WTC11 (cell line): ENCODE results near the gene ARHGEF35. TPM values are rescaled to one million over a fixed set of nuclear protein-coding genes. Genes with fewer than 3 reads are reported as not detected.

Experiments
- ATAC-seq: fragments of 200-7000 bp; cut with Tn5 transposase; 2 replicates; pipeline ENCODE4 v1.10.0; 2021; ENCODE audit warnings: mild to moderate bottlenecking, moderate library complexity
- CTCF ChIA-PET: fragments of 300-600 bp; sonication (Branson Sonifier 250); formaldehyde crosslinking; loops from one replicate; lab custom pipeline; 2021; ENCODE audit warnings: antibody characterized with exemption; lab: Charles Lee
- POLR2A ChIA-PET: fragments of 350-600 bp; sonication (Branson Sonifier 250); formaldehyde crosslinking; loops from one replicate; lab custom pipeline; 2021; ENCODE audit warnings: antibody characterized with exemption; lab: Charles Lee
- DNase-seq: peaks from one replicate; pipeline ENCODE4 v3.0.0; 2021; ENCODE audit warnings: low spot score
- H3K27ac Mint-ChIP-seq: 2 replicates; pipeline ENCODE4 v1.8.0; 2021; ENCODE audit warnings: mixed read lengths
- H3K27me3 Mint-ChIP-seq: 2 replicates; pipeline ENCODE4 v1.8.0; 2021; ENCODE audit warnings: low read depth, mild to moderate bottlenecking, moderate library complexity, mixed read lengths
- H3K36me3 Mint-ChIP-seq: 2 replicates; pipeline ENCODE4 v1.8.0; 2021; ENCODE audit warnings: mixed read lengths
- H3K4me1 Mint-ChIP-seq: 2 replicates; pipeline ENCODE4 v1.8.0; 2022; ENCODE audit warnings: mixed read lengths
- H3K4me3 Mint-ChIP-seq: 2 replicates; pipeline ENCODE4 v1.8.0; 2021; ENCODE audit warnings: mild to moderate bottlenecking, moderate library complexity, mixed read lengths
- H3K9me3 Mint-ChIP-seq: 2 replicates; pipeline ENCODE4 v1.8.0; 2021; ENCODE audit warnings: mixed read lengths
- E2F1 ChIP-seq: sonication (generic); formaldehyde crosslinking; IDR thresholded peaks from 2 replicates; pipeline ENCODE4 v1.8.0; 2022; ENCODE audit warnings: mild to moderate bottlenecking, missing genetic modification reagents
- ELF4 ChIP-seq: sonication (generic); formaldehyde crosslinking; IDR thresholded peaks from 2 replicates; pipeline ENCODE4 v1.8.1; 2022; ENCODE audit warnings: low read depth, mild to moderate bottlenecking, moderate library complexity, missing genetic modification reagents
- ESRRA ChIP-seq: sonication (generic); formaldehyde crosslinking; IDR thresholded peaks from 2 replicates; pipeline ENCODE4 v1.8.1; 2022; ENCODE audit warnings: mild to moderate bottlenecking, missing genetic modification reagents, borderline replicate concordance
- ETV6 ChIP-seq: sonication (generic); formaldehyde crosslinking; IDR thresholded peaks from 2 replicates; pipeline ENCODE4 v1.8.1; 2022; ENCODE audit warnings: mild to moderate bottlenecking, missing genetic modification reagents
- GABPB1 ChIP-seq: sonication (generic); formaldehyde crosslinking; IDR thresholded peaks from 2 replicates; pipeline ENCODE4 v1.8.1; 2023; ENCODE audit warnings: mild to moderate bottlenecking, missing genetic modification reagents
- HMGXB4 ChIP-seq: sonication (generic); formaldehyde crosslinking; IDR thresholded peaks from 2 replicates; pipeline ENCODE4 v1.8.1; 2023; ENCODE audit warnings: mild to moderate bottlenecking, moderate library complexity, missing genetic modification reagents
- IRF2 ChIP-seq: sonication (generic); formaldehyde crosslinking; IDR thresholded peaks from 2 replicates; pipeline ENCODE4 v1.8.0; 2022; ENCODE audit warnings: low read depth, missing genetic modification reagents, borderline replicate concordance
- JUN ChIP-seq: sonication (generic); formaldehyde crosslinking; IDR thresholded peaks from 2 replicates; pipeline ENCODE4 v1.8.0; 2023; ENCODE audit warnings: mild to moderate bottlenecking, missing genetic modification reagents
- MYBL2 ChIP-seq: sonication (generic); formaldehyde crosslinking; IDR thresholded peaks from 2 replicates; pipeline ENCODE4 v1.8.1; 2023; ENCODE audit warnings: mild to moderate bottlenecking, moderate library complexity, missing genetic modification reagents
- NFE2L1 ChIP-seq: sonication (generic); formaldehyde crosslinking; IDR thresholded peaks from 2 replicates; pipeline ENCODE4 v1.8.1; 2023; ENCODE audit warnings: missing genetic modification reagents
- SMAD4 ChIP-seq: sonication (generic); formaldehyde crosslinking; IDR thresholded peaks from 2 replicates; pipeline ENCODE4 v1.8.0; 2022; ENCODE audit warnings: mild to moderate bottlenecking, missing genetic modification reagents
- ZBTB21 ChIP-seq: sonication (generic); formaldehyde crosslinking; IDR thresholded peaks from 2 replicates; pipeline ENCODE4 v1.8.1; 2023; ENCODE audit warnings: mild to moderate bottlenecking, missing genetic modification reagents, borderline replicate concordance
- ZMAT4 ChIP-seq: fragments of 250-450 bp; sonication (Bioruptor Pico); IDR thresholded peaks from 2 replicates; pipeline ENCODE4 v1.9.0; 2021; ENCODE audit warnings: mild to moderate bottlenecking
- ZNF121 ChIP-seq: sonication (generic); formaldehyde crosslinking; IDR thresholded peaks from 2 replicates; pipeline ENCODE4 v1.8.0; 2023; ENCODE audit warnings: missing genetic modification reagents
- ZNF281 ChIP-seq: sonication (generic); formaldehyde crosslinking; IDR thresholded peaks from 2 replicates; pipeline ENCODE4 v1.8.0; 2023; ENCODE audit warnings: mild to moderate bottlenecking, missing genetic modification reagents
- ZNF317 ChIP-seq: sonication (generic); formaldehyde crosslinking; IDR thresholded peaks from 2 replicates; pipeline ENCODE4 v1.8.1; 2023; ENCODE audit warnings: low read depth, mild to moderate bottlenecking, moderate library complexity, missing genetic modification reagents, borderline replicate concordance
- ZNF396 ChIP-seq: fragments of 250-450 bp; sonication (Bioruptor Pico); IDR thresholded peaks from 2 replicates; pipeline ENCODE4 v1.8.0; 2021; ENCODE audit warnings: mild to moderate bottlenecking, moderate library complexity, borderline replicate concordance
- ZNF425 ChIP-seq: fragments of 250-450 bp; sonication (Bioruptor Pico); conservative IDR thresholded peaks from 2 replicates; pipeline ENCODE4 v1.9.0; 2021; ENCODE audit warnings: mild to moderate bottlenecking
- ZNF512 ChIP-seq: sonication (generic); formaldehyde crosslinking; IDR thresholded peaks from 2 replicates; pipeline ENCODE4 v1.8.1; 2022; ENCODE audit warnings: missing genetic modification reagents, borderline replicate concordance
- ZNF671 ChIP-seq: fragments of 250-450 bp; sonication (Bioruptor Pico); IDR thresholded peaks from 2 replicates; pipeline ENCODE4 v1.8.0; 2021; ENCODE audit warnings: mild to moderate bottlenecking
- total RNA-seq: library from RNA; stranded (reverse); gene quantifications from 3 replicates; pipeline ENCODE4 v1.2.3, GENCODE V29; 2021

Gene ARHGEF35
- total RNA-seq, 1 experiment from 2014 or later, result 28.1 TPM

GRCh38 chr7:144142187-144142586, 53.4 kb downstream of the ARHGEF35 start (continued):
- TF ChIP-seq ZNF281 (no peak), ESRRA (CRISPR knock-in tag) (no peak), GABPB1 (CRISPR knock-in tag) (no peak), NFE2L1 (CRISPR knock-in tag) (no peak), ZMAT4 (no peak)

GRCh38 chr7:144137501-144137900, 58.1 kb downstream of the ARHGEF35 start:
- ChIA-PET POLR2A (no interaction called here), CTCF (interaction anchor here (2.2 kb wide), 1 partner anchor 10 kb away, joined by 12 read pairs; no protein-coding TSS in a partner anchor)
- no peaks in the 10 kb centered on the region; the same call in 1 of the 2 replicates for H3K27me3 Mint-ChIP-seq
- H3K36me3 Mint-ChIP-seq, result 0 out of 2 replicates have a peak, but pooled peaks cover 3% of the 10 kb centered on the region
- peaks cover 17% of the 10 kb centered on the region for H3K9me3 Mint-ChIP-seq
- DNase-seq (no peak), ATAC-seq (no peak)
- H3K4me3 Mint-ChIP-seq, result no peak overlapping the region
- H3K4me1 Mint-ChIP-seq, result 0 out of 2 replicates have a peak, but pooled peaks cover 2% of the 10 kb centered on the region
- TF ChIP-seq HMGXB4, result no peak
- no peak for TF ChIP-seq IRF2 (CRISPR knock-in tag)
- TF ChIP-seq ETV6 (CRISPR knock-in tag), result no peak
- no peak for TF ChIP-seq ZNF317 (CRISPR knock-in tag)
- no peak for TF ChIP-seq ZNF671
- TF ChIP-seq MYBL2 (CRISPR knock-in tag), result no peak
- TF ChIP-seq ZNF121, result no peak
- TF ChIP-seq E2F1 (CRISPR knock-in tag), result no peak
- no peak for TF ChIP-seq SMAD4 (CRISPR knock-in tag)
- TF ChIP-seq ZNF512, result no peak
- no peak for TF ChIP-seq JUN (CRISPR knock-in tag)
- TF ChIP-seq ELF4, result no peak
- no peak for TF ChIP-seq ZNF425 (CRISPR knock-in tag)
- no peak for TF ChIP-seq ZNF396 (CRISPR knock-in tag)
- TF ChIP-seq ZBTB21 (CRISPR knock-in tag), result no peak
- H3K27ac Mint-ChIP-seq, result no peak overlapping the region

Other genes with a start within 250 kb of the ARHGEF35 start
- not detected in 3 replicates for gene OR2F1, start 241.0 kb downstream of the ARHGEF35 start, total RNA-seq
- gene OR6B1, start 195.5 kb downstream of the ARHGEF35 start, total RNA-seq, result not detected in 3 replicates
- gene OR2A5, start 146.9 kb downstream of the ARHGEF35 start, total RNA-seq, result not detected in 3 replicates
- not detected in 3 replicates for gene OR2A25, start 126.0 kb downstream of the ARHGEF35 start, total RNA-seq
- not detected in 3 replicates for gene OR2A12, start 109.6 kb downstream of the ARHGEF35 start, total RNA-seq
- gene OR2A2, start 86.2 kb downstream of the ARHGEF35 start, total RNA-seq, result not detected in 3 replicates
- not detected in 3 replicates for gene OR2A14, start 72.7 kb downstream of the ARHGEF35 start, total RNA-seq
- gene CTAGE4, start 12.4 kb downstream of the ARHGEF35 start, total RNA-seq, result 18.3 to 23.3 TPM (median 20.9 TPM) in 3 replicates
- 0.20 to 0.37 TPM (median 0.27 TPM) in 3 replicates for gene OR2A42, start 43.8 kb upstream of the ARHGEF35 start, total RNA-seq
- 6.3 to 9.9 TPM (median 9.4 TPM) in 3 replicates for gene OR2A7, start 69.0 kb upstream of the ARHGEF35 start, total RNA-seq
- 5.6 to 8.4 TPM (median 7.9 TPM) in 3 replicates for gene CTAGE8, start 73.5 kb upstream of the ARHGEF35 start, total RNA-seq
- 0.15 to 0.27 TPM in 2 of 3 replicates, not detected in the other for gene OR2A1, start 116.6 kb upstream of the ARHGEF35 start, total RNA-seq
- gene ARHGEF5, start 159.6 kb upstream of the ARHGEF35 start, total RNA-seq, result 80.1 to 115 TPM (median 104 TPM) in 3 replicates
- not detected in 3 replicates for gene NOBOX, start 207.9 kb upstream of the ARHGEF35 start, total RNA-seq